HL-60 (cell line): Measurements from ENCODE around the gene NPHP4.

Experiments used
- DNase-seq, 2 experiments: peaks; one replicate each; pipeline ENCODE4 v3.0.0-alpha.2; 2010 to 2020; ENCODE audit warnings: low read depth in 1 of 2, low spot score in 1 of 2
- H3K27ac ChIP-seq: fragments of 250-450 bp; sonication (Bioruptor Pico); replicated peaks from 2 replicates; pipeline ENCODE4 v1.5.1; 2020; ENCODE audit warnings: mild to moderate bottlenecking, moderate library complexity
- H3K27me3 ChIP-seq: fragments of 250-450 bp; sonication (Bioruptor Pico); 2 replicates; pipeline ENCODE4 v1.5.1; 2021; ENCODE audit warnings: mild to moderate bottlenecking, moderate library complexity; ENCODE audit not compliant: insufficient read depth, poor library complexity, severe bottlenecking
- H3K4me3 ChIP-seq: replicated peaks from 2 replicates; pipeline ENCODE4 v1.5.1; 2011; ENCODE audit warnings: mild to moderate bottlenecking, control low read depth, low read length; ENCODE audit not compliant: insufficient read depth
- GABPA ChIP-seq: IDR thresholded peaks from 2 replicates; pipeline ENCODE4 v1.6.1; 2012; ENCODE audit warnings: low read depth
- POLR2AphosphoS5 ChIP-seq: IDR thresholded peaks from 2 replicates; pipeline ENCODE4 v1.6.1; 2012; ENCODE audit warnings: low read depth
- SPI1 ChIP-seq: IDR thresholded peaks from 2 replicates; pipeline ENCODE4 v1.6.1; 2012; ENCODE audit warnings: low read depth, mild to moderate bottlenecking, borderline replicate concordance
- TF ChIP-seq, protein P1 (sequence below): IDR thresholded peaks from one replicate; pipeline ENCODE4 v1.5.1; 2011; ENCODE audit warnings: low read length, control low read depth, inconsistent platforms; ENCODE audit not compliant: insufficient read depth
- TF ChIP-seq, protein P2 (sequence below): IDR thresholded peaks from 2 replicates; pipeline ENCODE4 v1.6.1; 2012; ENCODE audit warnings: low read depth; ENCODE audit not compliant: insufficient replicate concordance

Gene NPHP4

DNA sequence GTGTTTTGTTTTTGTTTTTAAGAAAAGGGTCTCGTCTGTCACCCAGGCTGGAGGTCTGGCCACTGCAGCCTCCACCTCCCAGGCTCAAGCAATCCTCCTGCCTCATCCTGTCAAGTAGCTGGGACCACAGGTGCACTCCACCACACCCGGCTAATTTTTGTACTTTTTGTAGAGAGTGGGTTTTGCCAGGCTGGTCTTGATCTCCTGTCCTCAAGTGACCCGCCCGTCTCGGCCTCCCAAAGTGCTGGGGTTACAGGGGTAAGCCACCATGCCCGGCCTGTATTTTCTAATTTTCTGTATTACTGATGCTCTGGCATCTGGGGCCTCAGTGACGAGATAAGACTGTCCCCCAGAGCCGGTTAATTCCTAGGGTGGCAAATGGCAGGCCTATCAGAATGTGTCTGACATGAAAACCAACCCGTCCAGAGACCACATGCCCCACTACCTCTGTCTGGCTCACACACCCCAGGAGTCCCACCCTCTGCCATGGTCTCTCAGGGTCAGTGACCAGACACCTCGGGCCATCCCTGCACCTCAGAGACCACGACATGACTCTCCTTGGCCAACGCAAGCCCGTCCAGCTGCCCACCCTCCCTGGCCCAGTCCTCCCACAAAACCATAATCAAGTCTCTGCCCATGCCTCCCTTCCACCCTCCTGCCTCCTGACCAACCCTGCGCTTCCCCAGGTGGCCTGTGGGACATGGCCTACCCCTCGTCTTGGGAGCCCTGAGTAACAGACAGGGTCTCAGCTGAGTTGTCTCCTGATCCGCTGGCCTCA lies 12.5 kb downstream of the NPHP4 start:
- Histone ChIP-seq H3K27me3 (no peaks in the 10 kb centered on the region), H3K4me3 (no peak overlapping the region), H3K27ac (no peak overlapping the region)
- TF ChIP-seq, protein P1, sequence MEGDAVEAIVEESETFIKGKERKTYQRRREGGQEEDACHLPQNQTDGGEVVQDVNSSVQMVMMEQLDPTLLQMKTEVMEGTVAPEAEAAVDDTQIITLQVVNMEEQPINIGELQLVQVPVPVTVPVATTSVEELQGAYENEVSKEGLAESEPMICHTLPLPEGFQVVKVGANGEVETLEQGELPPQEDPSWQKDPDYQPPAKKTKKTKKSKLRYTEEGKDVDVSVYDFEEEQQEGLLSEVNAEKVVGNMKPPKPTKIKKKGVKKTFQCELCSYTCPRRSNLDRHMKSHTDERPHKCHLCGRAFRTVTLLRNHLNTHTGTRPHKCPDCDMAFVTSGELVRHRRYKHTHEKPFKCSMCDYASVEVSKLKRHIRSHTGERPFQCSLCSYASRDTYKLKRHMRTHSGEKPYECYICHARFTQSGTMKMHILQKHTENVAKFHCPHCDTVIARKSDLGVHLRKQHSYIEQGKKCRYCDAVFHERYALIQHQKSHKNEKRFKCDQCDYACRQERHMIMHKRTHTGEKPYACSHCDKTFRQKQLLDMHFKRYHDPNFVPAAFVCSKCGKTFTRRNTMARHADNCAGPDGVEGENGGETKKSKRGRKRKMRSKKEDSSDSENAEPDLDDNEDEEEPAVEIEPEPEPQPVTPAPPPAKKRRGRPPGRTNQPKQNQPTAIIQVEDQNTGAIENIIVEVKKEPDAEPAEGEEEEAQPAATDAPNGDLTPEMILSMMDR: no peak
- TF ChIP-seq SPI1 (no peak), GABPA (no peak), POLR2AphosphoS5 (no peak)
- TF ChIP-seq, protein P2, sequence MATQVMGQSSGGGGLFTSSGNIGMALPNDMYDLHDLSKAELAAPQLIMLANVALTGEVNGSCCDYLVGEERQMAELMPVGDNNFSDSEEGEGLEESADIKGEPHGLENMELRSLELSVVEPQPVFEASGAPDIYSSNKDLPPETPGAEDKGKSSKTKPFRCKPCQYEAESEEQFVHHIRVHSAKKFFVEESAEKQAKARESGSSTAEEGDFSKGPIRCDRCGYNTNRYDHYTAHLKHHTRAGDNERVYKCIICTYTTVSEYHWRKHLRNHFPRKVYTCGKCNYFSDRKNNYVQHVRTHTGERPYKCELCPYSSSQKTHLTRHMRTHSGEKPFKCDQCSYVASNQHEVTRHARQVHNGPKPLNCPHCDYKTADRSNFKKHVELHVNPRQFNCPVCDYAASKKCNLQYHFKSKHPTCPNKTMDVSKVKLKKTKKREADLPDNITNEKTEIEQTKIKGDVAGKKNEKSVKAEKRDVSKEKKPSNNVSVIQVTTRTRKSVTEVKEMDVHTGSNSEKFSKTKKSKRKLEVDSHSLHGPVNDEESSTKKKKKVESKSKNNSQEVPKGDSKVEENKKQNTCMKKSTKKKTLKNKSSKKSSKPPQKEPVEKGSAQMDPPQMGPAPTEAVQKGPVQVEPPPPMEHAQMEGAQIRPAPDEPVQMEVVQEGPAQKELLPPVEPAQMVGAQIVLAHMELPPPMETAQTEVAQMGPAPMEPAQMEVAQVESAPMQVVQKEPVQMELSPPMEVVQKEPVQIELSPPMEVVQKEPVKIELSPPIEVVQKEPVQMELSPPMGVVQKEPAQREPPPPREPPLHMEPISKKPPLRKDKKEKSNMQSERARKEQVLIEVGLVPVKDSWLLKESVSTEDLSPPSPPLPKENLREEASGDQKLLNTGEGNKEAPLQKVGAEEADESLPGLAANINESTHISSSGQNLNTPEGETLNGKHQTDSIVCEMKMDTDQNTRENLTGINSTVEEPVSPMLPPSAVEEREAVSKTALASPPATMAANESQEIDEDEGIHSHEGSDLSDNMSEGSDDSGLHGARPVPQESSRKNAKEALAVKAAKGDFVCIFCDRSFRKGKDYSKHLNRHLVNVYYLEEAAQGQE: no peak
- no peak for DNase-seq

DNA sequence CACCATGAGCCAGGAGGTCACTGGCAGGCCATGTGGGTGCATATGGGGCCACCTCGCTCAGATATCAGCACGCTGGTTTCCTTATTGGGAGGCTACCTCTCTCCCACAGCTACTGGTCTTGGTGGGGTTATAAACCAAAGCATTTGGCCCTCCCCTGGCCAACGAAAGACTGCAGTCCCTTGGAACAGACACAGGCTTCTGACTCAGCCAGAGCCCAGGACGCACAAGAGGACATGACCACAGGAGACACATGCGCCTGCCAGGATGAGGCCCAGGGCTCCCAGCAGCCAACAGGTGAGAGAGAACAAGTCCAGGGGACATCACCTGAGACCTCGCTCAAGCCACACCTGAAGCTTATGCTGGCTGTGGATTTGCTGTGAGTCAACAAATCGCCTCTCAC lies 13.8 kb downstream of the NPHP4 start:
- DNase-seq: peak in 1 of 2 experiments; percentile 7
- Histone ChIP-seq H3K27me3 (no peaks in the 10 kb centered on the region), H3K27ac (no peak overlapping the region), H3K4me3 (no peak overlapping the region)
- TF ChIP-seq, protein P1: no peak
- TF ChIP-seq POLR2AphosphoS5: no peak
- TF ChIP-seq SPI1: no peak
- no peak for TF ChIP-seq GABPA
- TF ChIP-seq, protein P2: no peak

DNA sequence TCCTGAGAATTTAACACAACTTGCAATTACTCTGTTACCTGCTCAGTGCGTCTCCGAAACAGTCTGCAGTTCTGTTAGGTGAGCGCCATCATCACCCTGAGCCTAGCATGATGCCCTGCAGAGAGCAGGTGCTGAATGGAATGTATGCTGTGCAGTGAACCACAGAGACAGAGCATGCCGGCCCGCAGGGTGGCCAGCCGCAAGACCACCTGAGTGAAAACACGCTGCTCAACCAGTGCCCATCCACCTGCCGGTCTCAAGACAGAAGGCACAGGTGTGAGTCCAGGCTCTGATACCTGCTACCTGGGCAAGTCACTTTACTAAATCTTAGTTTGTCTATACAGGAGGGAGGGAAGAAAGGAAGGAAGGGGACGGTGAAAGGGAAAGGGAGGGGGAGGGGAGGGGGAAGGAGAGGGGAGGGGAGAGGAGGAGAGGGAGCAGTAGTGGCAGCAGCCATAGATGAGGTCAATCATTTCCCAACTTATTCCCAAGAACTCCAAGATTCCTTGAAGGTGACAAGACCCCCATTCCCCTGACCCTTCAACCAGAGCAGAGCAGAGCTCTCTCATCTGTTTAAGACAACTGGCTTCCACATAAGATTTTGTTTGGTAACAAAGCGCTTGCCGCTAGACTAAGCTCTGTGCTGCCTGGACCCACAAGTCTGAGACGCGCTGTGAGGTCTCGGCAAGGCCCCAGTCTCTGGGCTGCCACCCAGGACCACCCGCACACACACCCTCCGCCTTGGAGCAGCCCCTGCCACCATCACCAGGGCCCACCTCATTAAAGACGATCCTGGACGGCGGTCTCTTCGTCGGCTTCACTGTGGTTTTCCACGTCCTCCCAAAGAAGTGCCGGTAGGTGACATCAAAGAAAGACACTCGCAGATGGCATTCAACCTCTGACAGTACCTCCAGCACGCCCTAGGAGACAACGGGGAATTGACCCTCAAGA lies 14.5 kb downstream of the NPHP4 start:
- TF ChIP-seq, protein P1: no peak
- no peak for TF ChIP-seq GABPA
- TF ChIP-seq POLR2AphosphoS5: no peak
- TF ChIP-seq, protein P2: no peak
- no peak for TF ChIP-seq SPI1

More for the DNA sequence above, 14.5 kb downstream of the NPHP4 start:
- Histone ChIP-seq H3K27ac (no peak overlapping the region), H3K4me3 (no peak overlapping the region), H3K27me3 (no peaks in the 10 kb centered on the region)
- DNase-seq: no peak
